Panc1 (cell line): ENCODE results near the gene PLXNC1. TPM values are rescaled to one million over a fixed set of nuclear protein-coding genes. Genes with fewer than 3 reads are reported as not detected.

Experiments used
- ATAC-seq: fragments of 200-7000 bp; cut with Tn5 transposase; 2 replicates; pipeline ENCODE4 v1.9.1; 2020; ENCODE audit warnings: mild to moderate bottlenecking, moderate library complexity
- BruUV-seq: library from RNA; stranded (reverse); fragments of 400-500 nt; replicated peaks from 2 replicates; lab custom pipeline; 2021; lab: Mats Ljungman, UMichigan
- CTCF ChIA-PET: fragments of 300-600 bp; sonication (Branson Sonifier 250); formaldehyde crosslinking; loops from one replicate; lab custom pipeline; 2022; ENCODE audit warnings: antibody characterized with exemption; lab: Charles Lee
- POLR2A ChIA-PET: fragments of 300-600 bp; sonication (Branson Sonifier 250); formaldehyde crosslinking; loops from one replicate; lab custom pipeline; 2022; ENCODE audit warnings: antibody characterized with exemption; lab: Charles Lee
- DNase-seq: peaks from one replicate; pipeline ENCODE4 v3.0.0-alpha.2; 2010; ENCODE audit warnings: low read depth, low spot score
- H3K27ac ChIP-seq: 2 replicates; pipeline ENCODE4 v1.5.1; 2011; ENCODE audit warnings: mild to moderate bottlenecking, low read length, inconsistent platforms
- H3K27me3 ChIP-seq: fragments of 200-500 bp; sonication (Bioruptor generic); 2 replicates; pipeline ENCODE4 v1.6.0; 2014; ENCODE audit warnings: low read length, inconsistent platforms; ENCODE audit not compliant: control insufficient read depth, insufficient read depth
- H3K36me3 ChIP-seq: fragments of 200-500 bp; sonication (Bioruptor generic); 2 replicates; pipeline ENCODE4 v1.5.1; 2014; ENCODE audit warnings: inconsistent platforms, mild to moderate bottlenecking, low read length, moderate library complexity; ENCODE audit not compliant: control insufficient read depth, insufficient read depth
- H3K4me1 ChIP-seq: 2 replicates; pipeline ENCODE4 v1.5.1; 2011; ENCODE audit warnings: inconsistent platforms, mild to moderate bottlenecking, low read length, moderate library complexity; ENCODE audit not compliant: control insufficient read depth, insufficient read depth
- H3K4me3 ChIP-seq, 2 experiments: 2 replicates each; pipeline ENCODE4 v1.5.1; 2011 to 2012; ENCODE audit warnings: low read depth in 2 of 2, low read length in 2 of 2, mild to moderate bottlenecking in 2 of 2, inconsistent platforms in 1 of 2, moderate library complexity in 1 of 2
- H3K9me3 ChIP-seq: fragments of 200-500 bp; sonication (Bioruptor generic); 2 replicates; pipeline ENCODE4 v1.5.1; 2014; ENCODE audit warnings: low read depth, mild to moderate bottlenecking, inconsistent platforms, low read length, moderate library complexity; ENCODE audit not compliant: control insufficient read depth, insufficient read depth
- POLR2AphosphoS5 ChIP-seq: IDR thresholded peaks from 2 replicates; pipeline ENCODE4 v1.6.1; 2012; ENCODE audit warnings: mild to moderate bottlenecking, low read depth, low read length, moderate library complexity
- REST ChIP-seq, 2 experiments: IDR thresholded peaks; 2 replicates each; pipeline ENCODE4 v1.6.1; 2011 to 2012; ENCODE audit warnings: low read depth in 2 of 2, control low read depth in 1 of 2, low read length in 1 of 2, mild to moderate bottlenecking in 1 of 2, moderate library complexity in 1 of 2; ENCODE audit not compliant: insufficient read depth in 1 of 2
- SIN3A ChIP-seq: IDR thresholded peaks from 2 replicates; pipeline ENCODE4 v1.6.1; 2012; ENCODE audit warnings: low read depth, mild to moderate bottlenecking, low read length, moderate library complexity, borderline replicate concordance; ENCODE audit not compliant: insufficient read depth
- TCF7L2 ChIP-seq: IDR thresholded peaks from 2 replicates; pipeline ENCODE4 v1.6.1; 2011; ENCODE audit warnings: mild to moderate bottlenecking, low read depth, low read length, inconsistent platforms
- in situ Hi-C: cut with HindIII; loops from 2 replicates; pipeline ENCODE4 v1.10.0; 2016; ENCODE audit warnings: low sequenced_read_pairs, low pct_unique_long_range_greater_than_20kb
- intact Hi-C: fragments of 100-400 bp; cut with micrococcal nuclease; formaldehyde crosslinking; loops from one replicate; pipeline ENCODE4 v1.10.0; 2022; ENCODE audit not compliant: unreplicated experiment
- total RNA-seq: library from RNA; stranded (reverse); gene quantifications from one replicate; pipeline ENCODE4 v1.2.1, GENCODE V29; 2021; ENCODE audit not compliant: unreplicated experiment
- TF ChIP-seq, protein P1 (sequence below): fragments of 450-650 bp; IDR thresholded peaks from 2 replicates; pipeline ENCODE4 v1.5.1; 2017; ENCODE audit warnings: mild to moderate bottlenecking

PLXNC1 gene
- total RNA-seq, 1 experiment from 2014 or later: 0.57 TPM

DNA sequence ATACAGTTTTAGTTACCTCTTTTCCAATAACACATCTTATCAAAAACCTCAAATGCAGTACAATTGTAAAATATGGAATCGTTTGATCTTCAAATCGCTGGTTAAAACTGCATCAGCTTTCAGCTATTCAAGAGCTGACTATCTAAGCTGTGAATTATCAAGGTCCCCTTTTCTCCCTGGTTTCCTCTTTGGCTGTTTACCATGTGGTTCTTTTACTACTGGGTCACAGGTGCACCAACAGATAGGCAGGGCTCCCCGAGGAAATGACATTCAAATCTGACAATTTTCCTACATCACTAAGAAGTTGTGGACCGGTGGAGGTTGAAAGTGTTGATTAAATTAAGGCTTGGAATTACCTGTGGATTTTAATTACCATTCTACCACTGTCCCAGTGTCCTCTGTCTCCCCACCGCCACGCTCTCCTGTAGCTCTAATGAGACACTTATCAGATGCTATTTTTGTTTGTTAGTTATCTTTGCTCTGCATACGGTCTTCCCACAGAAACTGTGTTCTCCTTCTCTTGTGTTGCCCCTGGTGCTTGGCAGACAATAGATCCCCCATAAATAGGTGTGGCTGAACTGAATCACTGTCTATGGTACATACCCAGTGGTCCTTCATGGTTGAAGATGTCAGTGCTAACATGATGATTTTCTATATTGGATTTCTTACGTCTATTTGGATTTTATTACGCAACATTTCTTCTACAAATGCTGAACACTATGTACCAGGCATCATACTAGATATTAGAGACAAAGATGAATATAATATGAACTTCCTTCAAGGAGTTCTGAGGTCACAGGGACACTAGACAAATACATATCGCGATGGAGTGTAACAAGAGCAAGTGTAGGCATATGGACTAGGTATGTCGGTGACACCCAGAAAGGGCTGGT, 20.9 kb upstream of the PLXNC1 start:
- peaks cover 32% of the 10 kb centered on the region for H3K27me3 ChIP-seq
- no peak for DNase-seq
- no peaks in the 10 kb centered on the region for H3K4me1 ChIP-seq
- H3K9me3 ChIP-seq: no peaks in the 10 kb centered on the region
- TF ChIP-seq TCF7L2 (no peak), REST (IDR thresholded peaks at IDR 0.05; ENCODE audit: insufficient read depth in 1 of 2, low read depth in 2 of 2, low read length in 1 of 2) (no peak), POLR2AphosphoS5 (no peak), SIN3A (no peak)
- TF ChIP-seq, protein P1, sequence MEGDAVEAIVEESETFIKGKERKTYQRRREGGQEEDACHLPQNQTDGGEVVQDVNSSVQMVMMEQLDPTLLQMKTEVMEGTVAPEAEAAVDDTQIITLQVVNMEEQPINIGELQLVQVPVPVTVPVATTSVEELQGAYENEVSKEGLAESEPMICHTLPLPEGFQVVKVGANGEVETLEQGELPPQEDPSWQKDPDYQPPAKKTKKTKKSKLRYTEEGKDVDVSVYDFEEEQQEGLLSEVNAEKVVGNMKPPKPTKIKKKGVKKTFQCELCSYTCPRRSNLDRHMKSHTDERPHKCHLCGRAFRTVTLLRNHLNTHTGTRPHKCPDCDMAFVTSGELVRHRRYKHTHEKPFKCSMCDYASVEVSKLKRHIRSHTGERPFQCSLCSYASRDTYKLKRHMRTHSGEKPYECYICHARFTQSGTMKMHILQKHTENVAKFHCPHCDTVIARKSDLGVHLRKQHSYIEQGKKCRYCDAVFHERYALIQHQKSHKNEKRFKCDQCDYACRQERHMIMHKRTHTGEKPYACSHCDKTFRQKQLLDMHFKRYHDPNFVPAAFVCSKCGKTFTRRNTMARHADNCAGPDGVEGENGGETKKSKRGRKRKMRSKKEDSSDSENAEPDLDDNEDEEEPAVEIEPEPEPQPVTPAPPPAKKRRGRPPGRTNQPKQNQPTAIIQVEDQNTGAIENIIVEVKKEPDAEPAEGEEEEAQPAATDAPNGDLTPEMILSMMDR: no peak
- POLR2A ChIA-PET: no interaction called here
- H3K27ac ChIP-seq: no peak overlapping the region
- no peak overlapping the region for H3K4me3 ChIP-seq
- in situ Hi-C loops (no loop called here), intact Hi-C loops (no loop called here)
- no TSS peak for BruUV-seq
- CTCF ChIA-PET: no interaction called here
- ATAC-seq: no peak
- H3K36me3 ChIP-seq: no peaks in the 10 kb centered on the region

GRCh38 chr12:94128280-94128679, 20.1 kb upstream of the PLXNC1 start:
- H3K9me3 ChIP-seq: no peaks in the 10 kb centered on the region
- TF ChIP-seq, protein P1: no peak
- no peak for TF ChIP-seq SIN3A
- TF ChIP-seq POLR2AphosphoS5: no peak
- TF ChIP-seq REST (IDR thresholded peaks at IDR 0.05; ENCODE audit: insufficient read depth in 1 of 2, low read depth in 2 of 2, low read length in 1 of 2): no peak
- no peak for TF ChIP-seq TCF7L2
- H3K27me3 ChIP-seq: peaks cover 32% of the 10 kb centered on the region
- in situ Hi-C loops: no loop called here
- DNase-seq (no peak), ATAC-seq (no peak)
- ChIA-PET CTCF (no interaction called here), POLR2A (no interaction called here)
- H3K4me3 ChIP-seq: no peak overlapping the region
- BruUV-seq: no TSS peak
- H3K27ac ChIP-seq: no peak overlapping the region
- intact Hi-C loops: no loop called here
- no peaks in the 10 kb centered on the region for H3K36me3 ChIP-seq
- H3K4me1 ChIP-seq: no peaks in the 10 kb centered on the region
